ENCODE results near the gene SPN. TPM values are rescaled to one million over a fixed set of nuclear protein-coding genes. Genes with fewer than 3 reads are reported as not detected.
"Not testable (repeated sequence)": the region's sequence is repeated elsewhere in the genome, so short reads cannot be mapped to it uniquely, and the experiment has no call there.

The SPN gene
- total and polyA plus RNA-seq, 2 experiments from 2014 or later, result 0.03 to 0.05 TPM

- DNase-seq (ENCODE audit: low spot score), result no peak
These were observed 1.3 kb downstream of the SPN start for GRCh38 chr16:29664091-29664921.

GRCh38 chr16:29665294-29666077, 2.4 kb downstream of the SPN start:
- Histone ChIP-seq H3K27me3 (no peaks in the 10 kb centered on the region), H3K4me2 (peak overlapping the region; percentile 75), H3K4me3 (no peak overlapping the region), H3K36me3 (replicated peaks; ENCODE audit: insufficient read depth, low read depth) (no peaks in the 10 kb centered on the region), H4K20me1 (ENCODE audit: insufficient read depth, poor library complexity, severe bottlenecking) (no peaks in the 10 kb centered on the region), H3K27ac (peak overlapping the region; percentile 76), H2AFZ (no peak overlapping the region), H3K9me3 (ENCODE audit: low read depth) (no peaks in the 10 kb centered on the region), H3K9me2 (replicated peaks; ENCODE audit: insufficient read depth) (no peaks in the 10 kb centered on the region), H3K4me1 (ENCODE audit: insufficient read depth) (peaks cover 12% of the 10 kb centered on the region), H3K79me2 (no peaks in the 10 kb centered on the region)
- DNase-seq (ENCODE audit: low spot score), result no peak
- TF ChIP-seq CTCF (IDR thresholded peaks at IDR 0.05; ENCODE audit: poor library complexity) (no peak), EZH2 (IDR thresholded peaks at IDR 0.05; ENCODE audit: borderline replicate concordance) (no peak), EZH2phosphoT487 (IDR thresholded peaks at IDR 0.05; ENCODE audit: low read depth, severe bottlenecking, unreplicated experiment) (no peak)
- 80% methylated on average over 15 of the region's 15 CpGs for WGBS (ENCODE audit: low lambda C conversion rate, missing lambda C conversion rate)

More at GRCh38 chr16:29664091-29664921, 1.3 kb downstream of the SPN start:
- H3K36me3 ChIP-seq (replicated peaks; ENCODE audit: insufficient read depth, low read depth), result no peaks in the 10 kb centered on the region
- no peak for TF ChIP-seq CTCF (IDR thresholded peaks at IDR 0.05; ENCODE audit: poor library complexity)
- TF ChIP-seq EZH2 (IDR thresholded peaks at IDR 0.05; ENCODE audit: borderline replicate concordance), result no peak
- TF ChIP-seq EZH2phosphoT487 (IDR thresholded peaks at IDR 0.05; ENCODE audit: low read depth, severe bottlenecking, unreplicated experiment), result no peak
- H3K27me3 ChIP-seq, result no peaks in the 10 kb centered on the region
- H2AFZ ChIP-seq, result no peak overlapping the region
- no peaks in the 10 kb centered on the region for H3K9me3 ChIP-seq (ENCODE audit: low read depth)
- H3K4me1 ChIP-seq (ENCODE audit: insufficient read depth), result peaks cover 12% of the 10 kb centered on the region
- no peak overlapping the region for H3K27ac ChIP-seq
- H3K4me2 ChIP-seq, result no peak overlapping the region
- H3K9me2 ChIP-seq (replicated peaks; ENCODE audit: insufficient read depth), result no peaks in the 10 kb centered on the region
- 94% methylated on average over 31 of the region's 35 CpGs for WGBS (ENCODE audit: low lambda C conversion rate, missing lambda C conversion rate)
- no peaks in the 10 kb centered on the region for H3K79me2 ChIP-seq
- no peaks in the 10 kb centered on the region for H4K20me1 ChIP-seq (ENCODE audit: insufficient read depth, poor library complexity, severe bottlenecking)
- no peak overlapping the region for H3K4me3 ChIP-seq

GRCh38 chr16:29667322-29667610, 4.2 kb downstream of the SPN start:
- not testable (repeated sequence) for H3K4me3 ChIP-seq; H4K20me1 ChIP-seq (ENCODE audit: insufficient read depth, poor library complexity, severe bottlenecking); DNase-seq (ENCODE audit: low spot score); H3K27me3 ChIP-seq; H2AFZ ChIP-seq; H3K79me2 ChIP-seq; H3K9me3 ChIP-seq (ENCODE audit: low read depth); H3K9me2 ChIP-seq (replicated peaks; ENCODE audit: insufficient read depth); H3K36me3 ChIP-seq (replicated peaks; ENCODE audit: insufficient read depth, low read depth)
- peaks cover 12% of the 10 kb centered on the region for H3K4me1 ChIP-seq (ENCODE audit: insufficient read depth)
- H3K27ac ChIP-seq, result peak overlapping the region; percentile 76
- WGBS (ENCODE audit: low lambda C conversion rate, missing lambda C conversion rate), result 95% methylated on average over 6 of the region's 6 CpGs
- peak overlapping the region; percentile 75 for H3K4me2 ChIP-seq

DNA sequence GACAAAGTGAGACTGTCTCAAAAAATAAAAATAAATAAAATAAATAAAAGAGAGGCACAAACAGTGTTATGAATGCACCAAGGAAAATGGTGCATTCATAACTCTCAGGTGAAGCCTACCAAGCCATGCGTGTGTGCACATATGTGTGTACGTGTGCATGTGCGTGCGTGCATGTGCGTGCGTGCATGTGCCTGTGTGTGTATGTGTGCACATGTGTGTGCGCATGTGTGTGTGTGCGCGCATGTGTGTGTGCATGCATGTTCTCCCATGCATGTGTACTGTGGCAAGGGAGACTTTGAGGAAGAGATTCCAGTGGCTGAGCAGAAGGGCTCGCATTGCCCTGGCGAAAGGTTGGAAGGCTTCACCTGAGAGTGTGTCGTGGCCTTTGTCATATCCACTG, 4.7 kb downstream of the SPN start:
- H3K36me3 ChIP-seq (replicated peaks; ENCODE audit: insufficient read depth, low read depth), result no peaks in the 10 kb centered on the region
- no peak for TF ChIP-seq CTCF (IDR thresholded peaks at IDR 0.05; ENCODE audit: poor library complexity)
- TF ChIP-seq EZH2 (IDR thresholded peaks at IDR 0.05; ENCODE audit: borderline replicate concordance), result no peak
- TF ChIP-seq EZH2phosphoT487 (IDR thresholded peaks at IDR 0.05; ENCODE audit: low read depth, severe bottlenecking, unreplicated experiment), result no peak
- H3K4me3 ChIP-seq, result no peak overlapping the region
- H2AFZ ChIP-seq, result no peak overlapping the region
- H3K9me3 ChIP-seq (ENCODE audit: low read depth), result no peaks in the 10 kb centered on the region
- no peak overlapping the region for H3K27ac ChIP-seq
- no peak overlapping the region for H3K4me2 ChIP-seq
- peaks cover 12% of the 10 kb centered on the region for H3K4me1 ChIP-seq (ENCODE audit: insufficient read depth)
- no peaks in the 10 kb centered on the region for H3K27me3 ChIP-seq
- H3K79me2 ChIP-seq, result no peaks in the 10 kb centered on the region
- DNase-seq (ENCODE audit: low spot score), result no peak
- WGBS (ENCODE audit: low lambda C conversion rate, missing lambda C conversion rate), result 98% methylated on average over 12 of the region's 12 CpGs
- H4K20me1 ChIP-seq (ENCODE audit: insufficient read depth, poor library complexity, severe bottlenecking), result no peaks in the 10 kb centered on the region
- H3K9me2 ChIP-seq (replicated peaks; ENCODE audit: insufficient read depth), result no peaks in the 10 kb centered on the region

All from hepatocyte (in vitro differentiated cells).